Fibroblast of pulmonary artery (primary cell): ENCODE results near the gene STEAP1.

Experiments used
- DNase-seq: peaks from one replicate; pipeline ENCODE4 v3.0.0-alpha.2; 2010; ENCODE audit warnings: low read depth
- H3K4me3 ChIP-seq: replicated peaks from 2 replicates; pipeline ENCODE4 v1.5.1; 2011; ENCODE audit warnings: low read depth, mild to moderate bottlenecking, control low read depth, low read length, moderate library complexity
- CTCF ChIP-seq: IDR thresholded peaks from 2 replicates; pipeline ENCODE4 v1.5.1; 2011; ENCODE audit warnings: mild to moderate bottlenecking, control low read depth, low read length, inconsistent platforms; ENCODE audit errors: missing control alignments

Gene STEAP1

GRCh38 chr7:90209776-90210175 lies 55.5 kb downstream of the STEAP1 start:
- TF ChIP-seq CTCF: no peak
- H3K4me3 ChIP-seq: no peak overlapping the region
- peak; percentile 28 for DNase-seq

DNA sequence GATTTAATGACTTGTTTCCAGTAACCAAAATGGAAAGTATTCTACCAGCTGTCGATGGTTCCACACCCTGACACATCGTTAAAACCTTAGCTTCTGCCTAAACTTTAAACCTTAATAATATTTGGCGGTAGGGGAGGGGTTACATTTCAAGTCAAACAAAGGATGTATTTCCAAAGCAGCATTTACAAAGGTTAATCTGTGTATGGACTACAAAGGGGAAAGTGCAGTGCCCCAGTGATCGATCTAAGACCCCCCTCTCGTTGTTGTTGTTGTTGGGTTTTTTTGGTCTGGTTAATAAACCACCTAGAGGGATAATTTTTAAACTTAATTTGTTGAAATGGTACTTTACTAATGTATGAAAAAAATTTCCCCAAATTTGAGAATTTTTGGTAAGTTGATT lies 56.2 kb downstream of the STEAP1 start:
- no peak for TF ChIP-seq CTCF
- H3K4me3 ChIP-seq: no peak overlapping the region

GRCh38 chr7:90210981-90211380 lies 56.7 kb downstream of the STEAP1 start:
- no peak for TF ChIP-seq CTCF
- DNase-seq: peak; percentile 28
- peak overlapping the region; percentile 69 for H3K4me3 ChIP-seq

More for the DNA sequence above, 56.2 kb downstream of the STEAP1 start:
- DNase-seq: no peak

- peak within 1 kb of the TSS; percentile 69 for H3K4me3 ChIP-seq
- peak; percentile 94 for DNase-seq
Observed at GRCh38 chr7:90211391-90212148, 57.3 kb downstream of the STEAP1 start, which contains the start of gene STEAP2. Gene STEAP2, plus strand, starts transcription at chr7:90211740. Its CDS starts 13,343 bp downstream, at chr7:90225083.

DNA sequence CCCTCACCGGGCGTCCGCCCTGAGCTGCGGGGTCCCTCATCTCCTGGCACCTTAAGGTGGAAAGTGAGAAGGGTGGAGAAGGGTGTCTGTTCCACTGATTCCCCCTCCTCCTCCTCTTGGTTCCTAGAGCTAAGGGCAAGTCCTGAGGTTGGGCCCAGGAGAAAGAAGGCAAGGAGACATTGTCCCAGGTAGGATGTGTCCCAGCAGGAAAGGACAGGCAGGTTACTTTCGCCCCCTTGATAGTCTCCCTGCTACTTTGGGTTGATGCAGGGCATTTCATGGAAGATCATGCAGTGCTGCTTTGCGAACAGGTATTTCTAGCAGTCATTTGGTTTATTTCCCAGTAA lies 57.9 kb downstream of the STEAP1 start:
- TF ChIP-seq CTCF: no peak
- peak overlapping the region; percentile 69 for H3K4me3 ChIP-seq
- DNase-seq: no peak

More at GRCh38 chr7:90211391-90212148, 57.3 kb downstream of the STEAP1 start, which contains the start of gene STEAP2:
- TF ChIP-seq CTCF: peak; percentile 48

GRCh38 chr7:90213521-90213920 lies 59.3 kb downstream of the STEAP1 start:
- H3K4me3 ChIP-seq: peak overlapping the region; percentile 69
- no peak for TF ChIP-seq CTCF
- no peak for DNase-seq
